H1 (cell line): ENCODE measurements around the gene TBC1D20. TPM values are rescaled to one million over a fixed set of nuclear protein-coding genes. Genes with fewer than 3 reads are reported as not detected.

Experiments used
- CTCF ChIA-PET: fragments of 300-600 bp; sonication (Branson Sonifier 250); formaldehyde crosslinking; loops from one replicate; lab custom pipeline; 2021; ENCODE audit not compliant: partially characterized antibody; lab: Charles Lee
- POLR2A ChIA-PET: fragments of 300-600 bp; sonication (Branson Sonifier 250); formaldehyde crosslinking; loops from one replicate; lab custom pipeline; 2021; ENCODE audit warnings: inconsistent platforms; ENCODE audit not compliant: partially characterized antibody; lab: Charles Lee
- DNase-seq, 2 experiments: peaks; one replicate each; pipeline versions ENCODE4 v3.0.0 to v3.0.0-alpha.2; 2010 to 2022; ENCODE audit warnings: low spot score in 2 of 2, low read depth in 1 of 2, mixed read lengths in 1 of 2
- FAIRE-seq: peaks from 2 replicates; lab custom pipeline; 2011; peaks lifted over from hg19 to GRCh38; lab: Jason Lieb, UNC
- H2AFZ ChIP-seq: 2 replicates; pipeline ENCODE4 v1.8.1; 2012; ENCODE audit warnings: low read length, inconsistent platforms
- H2AK5ac ChIP-seq: 2 replicates; pipeline ENCODE4 v1.6.1; 2013; ENCODE audit warnings: low read depth, low read length
- H2BK120ac ChIP-seq: replicated peaks from 2 replicates; pipeline ENCODE3; 2013; ENCODE audit warnings: low read depth, low read length, inconsistent platforms
- H2BK12ac ChIP-seq: 2 replicates; pipeline ENCODE4 v1.6.1; 2013; ENCODE audit warnings: low read depth, low read length
- H2BK15ac ChIP-seq: 2 replicates; pipeline ENCODE4 v1.6.1; 2013; ENCODE audit warnings: low read length
- H2BK20ac ChIP-seq: 2 replicates; pipeline ENCODE4 v1.6.1; 2013; ENCODE audit warnings: low read length
- H2BK5ac ChIP-seq: 2 replicates; pipeline ENCODE4 v1.6.1; 2013; ENCODE audit warnings: low read depth, low read length
- H3K14ac ChIP-seq: 2 replicates; pipeline ENCODE4 v1.6.1; 2013; ENCODE audit warnings: inconsistent platforms; ENCODE audit not compliant: insufficient read length
- H3K18ac ChIP-seq: 2 replicates; pipeline ENCODE4 v1.6.1; 2013; ENCODE audit warnings: low read length; ENCODE audit errors: extremely low read depth
- H3K23ac ChIP-seq: 2 replicates; pipeline ENCODE4 v1.6.1; 2013; ENCODE audit warnings: inconsistent platforms; ENCODE audit not compliant: insufficient read length
- H3K23me2 ChIP-seq: 2 replicates; pipeline ENCODE4 v1.6.1; 2013; ENCODE audit warnings: low read depth, low read length
- H3K27ac ChIP-seq: 2 replicates; pipeline ENCODE4 v1.6.1; 2011; ENCODE audit warnings: low read depth, low read length, inconsistent platforms
- H3K27me3 ChIP-seq, 4 experiments: replicated peaks in 1 of 4; 1 replicate in 1 of 4; 2 replicates in 3 of 4; pipeline versions ENCODE4 v1.6.1 to v1.8.1; 2011 to 2013; ENCODE audit warnings: low read length in 3 of 4, mild to moderate bottlenecking in 3 of 4, inconsistent platforms in 2 of 4, mixed read lengths in 2 of 4, moderate library complexity in 1 of 4; ENCODE audit not compliant: control insufficient read depth in 3 of 4, insufficient read depth in 3 of 4; ENCODE audit errors: extremely low read depth in 1 of 4
- H3K36me3 ChIP-seq, 4 experiments: 2 replicates each; pipeline versions ENCODE4 v1.6.1 to v1.8.1; 2011 to 2013; ENCODE audit warnings: mild to moderate bottlenecking in 4 of 4, low read length in 3 of 4, moderate library complexity in 2 of 4, control low read depth in 1 of 4, inconsistent platforms in 1 of 4; ENCODE audit not compliant: insufficient read depth in 4 of 4, control insufficient read depth in 2 of 4
- H3K4ac ChIP-seq: replicated peaks from 2 replicates; pipeline ENCODE3; 2013; ENCODE audit warnings: low read length, low read depth, mixed read lengths, inconsistent platforms; ENCODE audit not compliant: insufficient read length
- H3K4me1 ChIP-seq, 4 experiments: replicated peaks in 1 of 4; 1 replicate in 1 of 4; 2 replicates in 3 of 4; pipeline versions ENCODE4 v1.6.1 to v1.8.1; 2011 to 2013; ENCODE audit warnings: low read length in 3 of 4, inconsistent platforms in 2 of 4, mixed read lengths in 1 of 4; ENCODE audit not compliant: insufficient read depth in 4 of 4, control insufficient read depth in 3 of 4
- H3K4me2 ChIP-seq, 2 experiments: 2 replicates each; pipeline versions ENCODE4 v1.6.1 to v1.8.1; 2011 to 2013; ENCODE audit warnings: low read depth in 2 of 2, low read length in 2 of 2, control low read depth in 1 of 2, inconsistent platforms in 1 of 2, mild to moderate bottlenecking in 1 of 2; ENCODE audit not compliant: insufficient read depth in 1 of 2
- H3K4me3 ChIP-seq, 4 experiments: fragments of 200-600, 300-600 bp in 1 of 4; sonication (generic), shearing (Covaris generic), sonication (Bioruptor Twin) in 1 of 4; 2 replicates each; pipeline versions ENCODE4 v1.5.1 to v1.8.1; 2011 to 2016; ENCODE audit warnings: low read length in 4 of 4, low read depth in 3 of 4, control low read depth in 2 of 4, inconsistent platforms in 2 of 4, mild to moderate bottlenecking in 2 of 4, mixed read lengths in 1 of 4, moderate library complexity in 1 of 4; ENCODE audit not compliant: insufficient read depth in 2 of 4; ENCODE audit errors: extremely low read depth in 1 of 4
- H3K56ac ChIP-seq: replicated peaks from 2 replicates; pipeline ENCODE3; 2013; ENCODE audit warnings: low read depth, mild to moderate bottlenecking, mixed read lengths, low read length, inconsistent platforms; ENCODE audit not compliant: insufficient read length
- H3K79me1 ChIP-seq: 2 replicates; pipeline ENCODE4 v1.6.1; 2013; ENCODE audit warnings: low read depth, low read length, control low read depth
- H3K79me2 ChIP-seq, 2 experiments: 2 replicates each; pipeline versions ENCODE4 v1.6.1 to v1.8.1; 2012 to 2013; ENCODE audit warnings: low read length in 2 of 2, mild to moderate bottlenecking in 2 of 2, inconsistent platforms in 1 of 2; ENCODE audit not compliant: insufficient read depth in 2 of 2, control insufficient read depth in 1 of 2
- H3K9ac ChIP-seq, 4 experiments: replicated peaks in 1 of 4; 1 replicate in 1 of 4; 2 replicates in 3 of 4; pipeline versions ENCODE4 v1.6.1 to v1.8.1; 2011 to 2013; ENCODE audit warnings: low read depth in 3 of 4, low read length in 3 of 4, control low read depth in 2 of 4, mild to moderate bottlenecking in 2 of 4, moderate library complexity in 2 of 4, inconsistent platforms in 1 of 4; ENCODE audit errors: extremely low read depth in 1 of 4
- H3K9me3 ChIP-seq, 2 experiments: 2 replicates each; pipeline versions ENCODE4 v1.6.1 to v1.8.1; 2012 to 2013; ENCODE audit warnings: mild to moderate bottlenecking in 2 of 2, moderate library complexity in 2 of 2, control low read depth in 1 of 2, inconsistent platforms in 1 of 2, low read depth in 1 of 2, low read length in 1 of 2, mixed read lengths in 1 of 2; ENCODE audit not compliant: insufficient read depth in 2 of 2
- H4K20me1 ChIP-seq, 2 experiments: replicated peaks in 1 of 2; 2 replicates each; pipeline versions ENCODE3 to v1.8.1; 2011 to 2013; ENCODE audit warnings: inconsistent platforms in 2 of 2, low read length in 2 of 2, mild to moderate bottlenecking in 1 of 2; ENCODE audit not compliant: insufficient read depth in 2 of 2, control insufficient read depth in 1 of 2
- H4K5ac ChIP-seq: 2 replicates; pipeline ENCODE4 v1.6.1; 2013; ENCODE audit warnings: low read length, low read depth, mixed read lengths, inconsistent platforms; ENCODE audit not compliant: insufficient read length
- H4K8ac ChIP-seq: 2 replicates; pipeline ENCODE4 v1.8.0; 2013; ENCODE audit warnings: mild to moderate bottlenecking, moderate library complexity, low read length, inconsistent platforms; ENCODE audit not compliant: insufficient read depth; ENCODE audit errors: extremely low read depth
- H4K91ac ChIP-seq: replicated peaks from 2 replicates; pipeline ENCODE3; 2013; ENCODE audit warnings: low read length, mixed read lengths, inconsistent platforms; ENCODE audit not compliant: insufficient read length
- CTBP2 ChIP-seq: IDR thresholded peaks from 2 replicates; pipeline ENCODE4 v1.7.0; 2011; ENCODE audit warnings: borderline replicate concordance, mild to moderate bottlenecking, moderate library complexity, mixed read lengths, low read length; ENCODE audit not compliant: insufficient read depth, insufficient read length
- KDM1A ChIP-seq: fragments of 200-600, 300-600 bp; sonication (generic); IDR thresholded peaks from 2 replicates; pipeline ENCODE4 v1.7.1; 2016; ENCODE audit warnings: mild to moderate bottlenecking, low read length, borderline replicate concordance
- KDM4A ChIP-seq: IDR thresholded peaks from one replicate; pipeline ENCODE4 v1.7.1; 2012; ENCODE audit warnings: low read depth, mild to moderate bottlenecking, moderate library complexity, low read length, inconsistent platforms; ENCODE audit not compliant: severe bottlenecking
- POLR2AphosphoS5 ChIP-seq: IDR thresholded peaks from 2 replicates; pipeline ENCODE4 v1.6.1; 2011; ENCODE audit warnings: low read depth, low read length
- SAP30 ChIP-seq: fragments of 300-600 bp; sonication (generic); IDR thresholded peaks from 2 replicates; pipeline ENCODE4 v1.7.1; 2012; ENCODE audit warnings: low read length, moderate library complexity, mild to moderate bottlenecking, inconsistent platforms; ENCODE audit not compliant: insufficient read depth, insufficient replicate concordance
- SIX5 ChIP-seq: IDR thresholded peaks from 2 replicates; pipeline ENCODE4 v1.6.1; 2011; ENCODE audit warnings: mild to moderate bottlenecking, low read depth, low read length
- SUZ12 ChIP-seq: fragments of 200-600 bp; sonication (generic); IDR thresholded peaks from 2 replicates; pipeline ENCODE4 v1.6.1; 2012; ENCODE audit warnings: mild to moderate bottlenecking, inconsistent platforms, low read length, moderate library complexity, mixed read lengths
- TBP ChIP-seq: IDR thresholded peaks from 2 replicates; pipeline ENCODE4 v1.6.1; 2011; ENCODE audit warnings: low read depth, low read length, improper control_type of control experiment
- whole genome bisulfite sequencing, 2 experiments: shearing (Covaris generic) in 1 of 2; methylation state at CpG; one replicate each; pipeline versions ENCODE4 v1.1.6 to v1.1.7; 2013 to 2015; ENCODE audit warnings: low lambda C conversion rate in 2 of 2, mixed read lengths in 2 of 2, inconsistent platforms in 1 of 2, low coverage in 1 of 2, missing lambda C conversion rate in 1 of 2; ENCODE audit not compliant: insufficient replicate concordance in 2 of 2, insufficient coverage in 1 of 2, insufficient read length in 1 of 2; ENCODE audit errors: extremely low coverage in 1 of 2, missing lambda C conversion rate in 1 of 2; 5-methylcytosine and 5-hydroxymethylcytosine counted together
- polyA plus RNA-seq, 7 experiments: library from polyadenylated mRNA; depleted of rRNA in 3 of 7; stranded (reverse) in 5 of 7; unstranded in 2 of 7; fragments of >200 nt in 5 of 7; fragments of 200-250 nt in 2 of 7; gene quantifications; 1 replicate in 5 of 7; 2 replicates in 1 of 7; 4 replicates in 1 of 7; pipeline versions ENCODE4 v1.2.1 to v1.2.3, GENCODE V29; 2011 to 2013; ENCODE audit warnings: missing spikeins in 2 of 7, mixed read lengths in 2 of 7
- total RNA-seq: library from RNA; stranded (reverse); fragmentation: NEBNext Ultra II Directional; extraction: Animal tissue kit (Norgen Biotek cat#: 25700); gene quantifications from 2 replicates; pipeline ENCODE4 v1.2.1, GENCODE V29; 2021
- TF ChIP-seq, protein P1 (sequence below): IDR thresholded peaks from 2 replicates; pipeline ENCODE4 v1.6.1; 2012; ENCODE audit warnings: inconsistent platforms
- TF ChIP-seq, protein P2 (sequence below): IDR thresholded peaks from 2 replicates; pipeline ENCODE4 v1.6.1; 2011; ENCODE audit warnings: low read depth, mild to moderate bottlenecking, low read length; ENCODE audit not compliant: insufficient read depth

TBC1D20 gene
- total and polyA plus RNA-seq, 2 of the 8 experiments (the other 6 are each of a cell fraction or from before 2014, with no cell fraction given) = 14.5 to 17.1 TPM

DNA sequence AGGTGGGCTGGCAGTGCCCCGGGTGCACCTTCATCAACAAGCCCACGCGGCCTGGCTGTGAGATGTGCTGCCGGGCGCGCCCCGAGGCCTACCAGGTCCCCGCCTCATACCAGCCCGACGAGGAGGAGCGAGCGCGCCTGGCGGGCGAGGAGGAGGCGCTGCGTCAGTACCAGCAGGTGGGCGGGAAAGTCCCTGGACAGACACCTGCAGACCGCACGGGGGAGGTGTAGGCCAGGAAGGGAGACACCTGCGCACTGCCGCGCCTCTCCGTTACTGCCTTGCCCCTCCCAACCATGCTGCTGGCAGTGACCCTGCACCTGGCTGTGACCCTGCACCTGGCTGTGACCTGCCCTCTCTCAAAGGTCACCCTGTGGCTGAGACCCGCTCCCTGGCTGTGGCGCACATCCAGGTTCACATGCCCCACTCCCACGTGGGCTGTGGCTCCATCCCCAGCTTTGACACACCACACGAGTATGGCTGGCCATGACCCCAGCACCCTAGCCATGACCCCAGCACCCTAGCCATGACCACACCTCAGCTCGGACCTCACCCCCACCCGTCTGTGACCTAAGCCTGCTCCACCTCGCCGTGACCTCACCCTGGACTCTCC lies 42.7 kb downstream of the TBC1D20 start:
- Histone ChIP-seq H3K23me2 (no peaks in the 10 kb centered on the region), H3K18ac (no peak overlapping the region), H4K8ac (0 out of 2 replicates have a peak overlapping the region, but pooled peaks have one; percentile 18), H3K9me3 (peaks cover 0 to 8% of the 10 kb centered on the region in 2 experiments; a peak in 1 of 4 replicates), H4K5ac (no peak overlapping the region), H3K36me3 (peaks cover 3 to 34% (median 20%) of the 10 kb centered on the region in 4 experiments; a peak in 7 of 8 replicates), H4K20me1 (peaks cover 0 to 13% of the 10 kb centered on the region in 2 experiments), H3K4me2 (no peak overlapping the region), H2AFZ (no peak overlapping the region), H3K79me1 (no peaks in the 10 kb centered on the region; the same call in 1 of the 2 replicates), H3K23ac (no peak overlapping the region), H2BK12ac (no peak overlapping the region), H3K4ac (no peak overlapping the region), H2BK120ac (no peak overlapping the region), H4K91ac (no peak overlapping the region), H2AK5ac (no peak overlapping the region), H2BK20ac (no peak overlapping the region), H3K14ac (no peak overlapping the region), H3K27me3 (no peaks in the 10 kb centered on the region), H3K27ac (no peak overlapping the region), H3K56ac (no peak overlapping the region), H3K4me1 (no peaks in the 10 kb centered on the region; a peak in 3 of 7 replicates), H3K9ac (no peak overlapping the region), H2BK5ac (no peak overlapping the region), H3K79me2 (no peaks in the 10 kb centered on the region), H3K4me3 (no peak overlapping the region), H2BK15ac (no peak overlapping the region)
- no peak for TF ChIP-seq POLR2AphosphoS5
- no peak for TF ChIP-seq TBP
- TF ChIP-seq, protein P1, sequence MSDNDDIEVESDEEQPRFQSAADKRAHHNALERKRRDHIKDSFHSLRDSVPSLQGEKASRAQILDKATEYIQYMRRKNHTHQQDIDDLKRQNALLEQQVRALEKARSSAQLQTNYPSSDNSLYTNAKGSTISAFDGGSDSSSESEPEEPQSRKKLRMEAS = no peak
- TF ChIP-seq, protein P2, sequence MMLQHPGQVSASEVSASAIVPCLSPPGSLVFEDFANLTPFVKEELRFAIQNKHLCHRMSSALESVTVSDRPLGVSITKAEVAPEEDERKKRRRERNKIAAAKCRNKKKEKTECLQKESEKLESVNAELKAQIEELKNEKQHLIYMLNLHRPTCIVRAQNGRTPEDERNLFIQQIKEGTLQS = no peak
- no peak for TF ChIP-seq SIX5
- TF ChIP-seq SUZ12 = no peak
- no peak for TF ChIP-seq SAP30
- no peak for TF ChIP-seq KDM4A
- TF ChIP-seq KDM1A = no peak
- no peak for TF ChIP-seq CTBP2
- POLR2A ChIA-PET = interaction anchor here (0.7 to 1.5 kb wide), 2 partner anchors 13 to 72 kb away, joined by 3 read pairs; partner anchors contain the start of gene NRSN2
- DNase-seq (no peak), FAIRE-seq (no peak)
- 94% methylated on average over 29 of the region's 32 CpGs; no CpG with 5 or more reads in 1 of the 2 experiments for WGBS, 2 experiments
- CTCF ChIA-PET = no interaction called here
